Measurements from ENCODE around the gene CLEC16A.
"Not testable (repeated sequence)": the region's sequence is repeated elsewhere in the genome, so short reads cannot be mapped to it uniquely, and the experiment has no call there.

CLEC16A gene

GRCh38 chr16:10941935-10942351, 2.4 kb upstream of the CLEC16A start:
- DNase-seq, result not testable (repeated sequence)

- DNase-seq, result peak; percentile 97
These were observed 1.9 kb upstream of the CLEC16A start, which contains the start of gene DEXI for GRCh38 chr16:10942352-10943063. Gene DEXI, minus strand, starts transcription at chr16:10942468. Its CDS starts 463 bp downstream, at chr16:10942005.

DNA sequence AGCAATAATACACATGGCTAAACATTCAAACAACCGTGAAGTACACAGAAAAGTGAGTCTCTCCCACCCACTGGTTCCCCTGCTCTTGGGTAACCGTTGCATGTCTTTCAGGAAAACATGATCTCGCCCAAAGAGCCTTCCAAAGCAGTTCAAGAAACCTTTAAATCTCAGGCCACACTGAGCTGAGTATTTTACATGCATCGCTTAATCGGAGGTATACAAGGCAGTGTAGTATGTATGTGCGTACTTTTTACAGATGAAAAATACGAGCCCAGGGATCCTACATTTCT, 1.4 kb upstream of the CLEC16A start:
- DNase-seq, result no peak

GRCh38 chr16:10945065-10945787, 862 bp downstream of the CLEC16A start:
- DNase-seq, result no peak

DNA sequence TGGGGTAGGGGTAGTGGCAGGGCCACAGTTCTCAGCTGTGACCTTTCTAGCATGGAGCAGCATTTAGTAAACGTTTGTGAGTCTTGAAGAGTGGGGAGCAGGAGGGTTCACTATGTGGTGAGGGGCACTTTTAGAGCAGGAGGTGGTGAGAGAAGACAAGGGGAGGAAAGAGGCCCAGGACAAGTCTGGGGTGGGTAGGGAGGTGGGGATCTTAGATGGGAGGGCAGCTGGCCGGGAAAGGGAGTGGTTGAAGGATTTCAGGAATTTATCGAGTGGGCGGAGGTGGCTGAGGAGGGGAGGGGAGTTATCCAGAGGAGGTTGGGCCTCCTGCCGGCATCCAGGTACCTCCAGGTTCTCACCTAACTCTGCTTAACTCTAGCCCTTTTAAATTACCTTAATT, 1.9 kb downstream of the CLEC16A start:
- DNase-seq, result no peak

DNA sequence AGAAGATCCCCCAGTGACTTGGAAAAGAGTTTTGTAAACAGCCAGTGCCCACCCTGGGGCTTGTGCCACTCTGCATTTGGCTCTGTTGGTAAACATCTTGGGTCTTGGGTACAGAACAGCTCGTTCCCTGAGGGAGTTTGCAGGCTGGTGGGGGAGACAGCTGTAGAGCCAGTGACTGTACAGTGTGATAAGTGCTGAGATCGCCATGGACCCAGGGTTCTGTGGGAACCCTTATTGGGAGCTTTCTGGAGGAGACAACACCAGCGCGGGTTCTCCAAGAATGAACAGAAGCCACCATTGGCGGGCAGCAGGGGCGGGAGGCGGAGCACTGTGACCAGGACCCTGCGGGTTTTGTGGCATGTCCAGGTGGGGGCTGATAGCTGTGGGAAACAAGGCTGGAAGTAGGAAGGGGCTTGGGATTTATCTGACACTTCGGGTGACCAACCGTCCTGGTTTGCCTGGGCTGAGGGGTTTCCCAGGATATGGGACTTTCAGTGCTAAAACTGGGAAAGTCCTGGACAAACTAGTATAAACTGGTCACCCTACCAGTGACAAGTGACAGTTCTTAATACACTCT, 2.9 kb downstream of the CLEC16A start:
- no peak for DNase-seq

- peak; percentile 87 for DNase-seq
These were observed 5.1 kb downstream of the CLEC16A start for GRCh38 chr16:10949424-10949970.

DNA sequence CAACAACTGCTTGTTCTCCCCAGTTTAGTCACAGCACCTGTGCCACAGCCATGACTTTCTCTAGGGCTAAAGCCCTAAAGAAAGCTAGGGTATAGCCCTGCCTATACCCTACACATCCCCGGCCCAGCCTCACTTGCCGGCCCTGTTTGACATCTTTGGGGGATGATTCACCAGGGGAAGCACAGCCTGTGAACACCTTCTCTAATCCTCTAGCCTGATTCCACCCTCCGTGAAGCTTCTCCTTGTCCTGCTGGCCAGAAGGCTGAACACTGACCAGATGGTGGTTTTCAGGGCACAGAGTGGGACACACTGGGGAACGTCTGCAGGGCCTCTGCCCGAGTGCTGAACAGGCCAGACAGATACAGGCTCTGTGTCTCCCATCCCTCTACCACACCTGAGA, 6.0 kb downstream of the CLEC16A start:
- no peak for DNase-seq

GRCh38 chr16:10951026-10951425, 6.7 kb downstream of the CLEC16A start:
- DNase-seq, result no peak

DNA sequence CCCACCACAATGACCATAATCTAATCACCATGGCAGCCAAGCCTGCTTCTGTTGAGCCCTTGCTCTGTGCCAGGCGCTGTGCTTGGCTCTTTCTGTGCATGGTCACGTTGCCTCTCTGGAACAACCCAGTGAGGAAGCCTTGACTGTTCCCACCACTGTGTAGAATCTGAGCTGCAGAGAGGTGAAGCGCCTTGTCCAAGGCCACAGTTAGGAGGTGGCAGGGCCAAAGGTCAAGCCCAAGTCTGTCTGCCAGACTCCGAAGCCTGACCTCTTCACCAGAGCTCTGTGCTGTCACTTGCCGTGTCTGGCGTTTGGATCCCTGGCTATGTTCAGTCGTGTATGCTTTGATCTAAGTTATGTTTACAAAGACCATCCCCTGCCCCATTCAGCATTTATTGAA, 10.5 kb downstream of the CLEC16A start:
- DNase-seq, result no peak

- DNase-seq, result peak; percentile 75
These were observed 13.6 kb downstream of the CLEC16A start for GRCh38 chr16:10957771-10958482.

GRCh38 chr16:10959161-10959560, 14.8 kb downstream of the CLEC16A start:
- no peak for DNase-seq

DNA sequence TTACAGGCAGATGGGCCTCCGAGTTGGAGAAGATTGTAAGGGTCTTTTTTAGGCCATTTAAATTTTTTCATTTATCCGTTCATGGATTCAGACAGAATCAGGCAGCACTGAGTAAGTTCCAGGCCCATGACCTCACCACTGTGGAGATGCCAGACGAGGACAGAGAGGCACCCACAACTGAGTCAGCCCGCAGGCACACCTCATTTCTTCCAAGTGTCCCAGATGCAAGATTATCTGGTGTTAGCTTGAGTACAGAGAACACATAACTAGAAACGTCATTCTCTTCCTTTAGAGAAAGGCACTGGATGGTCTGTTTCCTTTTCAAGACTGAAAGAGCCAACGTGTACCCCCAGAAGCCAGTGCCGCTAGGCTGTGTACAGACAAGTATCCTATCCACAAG, 16.9 kb downstream of the CLEC16A start:
- no peak for DNase-seq

DNA sequence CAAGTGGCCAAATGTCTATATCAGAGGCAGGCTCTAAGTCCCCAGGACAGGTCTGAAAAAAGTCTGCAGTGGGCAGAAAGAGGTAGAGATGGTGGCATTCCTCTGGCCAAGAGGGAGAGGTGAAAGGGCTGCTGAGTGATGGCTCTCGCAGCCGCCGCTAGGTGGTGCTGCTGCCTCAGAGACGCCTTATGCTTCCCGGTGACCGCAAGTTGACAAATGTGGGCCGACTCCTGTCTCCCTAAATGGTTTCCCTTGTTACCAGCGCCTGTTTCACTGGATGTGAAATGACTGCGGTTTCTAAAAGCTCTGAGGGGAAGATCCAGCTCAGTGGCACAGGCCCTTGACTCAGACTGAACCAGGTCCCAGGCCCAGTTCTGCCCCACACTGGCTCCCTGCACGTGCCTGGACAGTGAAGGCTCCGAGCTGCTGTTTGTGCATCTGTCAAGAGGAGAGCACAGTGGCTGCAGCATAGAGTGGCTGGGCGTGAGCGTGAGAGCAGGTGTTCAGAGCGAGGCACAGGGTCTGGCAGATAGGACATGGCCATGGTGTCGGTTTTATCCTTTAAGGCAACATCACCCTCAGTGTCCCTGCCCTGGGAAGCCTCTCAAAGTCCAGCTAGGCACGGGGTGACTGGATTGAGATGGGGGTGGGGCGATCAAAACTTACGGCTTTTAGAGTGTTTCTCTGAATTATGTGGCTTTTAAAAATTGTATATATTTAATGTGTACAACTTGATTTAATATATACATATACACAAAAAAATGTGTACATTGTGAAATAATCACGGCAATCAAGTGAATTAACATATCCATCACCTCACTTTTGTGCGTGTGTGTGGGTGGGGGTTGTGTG, 19.9 kb downstream of the CLEC16A start:
- peak; percentile 91 for DNase-seq

DNA sequence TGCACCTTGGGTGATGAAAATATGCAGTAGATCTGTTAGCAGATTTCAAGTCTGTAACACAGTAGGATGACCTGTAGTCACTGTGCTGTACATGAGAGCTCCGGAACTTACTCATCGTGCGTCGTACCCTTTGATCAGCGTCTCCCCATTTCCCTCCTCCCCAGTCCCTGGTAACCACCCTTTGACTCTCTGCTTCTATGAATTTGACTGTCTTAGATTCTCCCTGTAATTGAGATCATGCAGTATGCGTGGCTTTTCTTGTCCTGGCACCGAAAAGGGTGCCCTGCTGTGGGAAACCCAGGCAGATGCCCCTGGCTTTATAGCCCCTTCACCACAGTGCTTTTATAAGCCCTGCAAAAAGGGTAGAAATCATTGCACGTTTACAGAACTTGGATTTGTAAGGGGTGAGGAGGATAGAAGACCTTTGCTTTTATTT, 20.5 kb downstream of the CLEC16A start:
- no peak for DNase-seq

DNA sequence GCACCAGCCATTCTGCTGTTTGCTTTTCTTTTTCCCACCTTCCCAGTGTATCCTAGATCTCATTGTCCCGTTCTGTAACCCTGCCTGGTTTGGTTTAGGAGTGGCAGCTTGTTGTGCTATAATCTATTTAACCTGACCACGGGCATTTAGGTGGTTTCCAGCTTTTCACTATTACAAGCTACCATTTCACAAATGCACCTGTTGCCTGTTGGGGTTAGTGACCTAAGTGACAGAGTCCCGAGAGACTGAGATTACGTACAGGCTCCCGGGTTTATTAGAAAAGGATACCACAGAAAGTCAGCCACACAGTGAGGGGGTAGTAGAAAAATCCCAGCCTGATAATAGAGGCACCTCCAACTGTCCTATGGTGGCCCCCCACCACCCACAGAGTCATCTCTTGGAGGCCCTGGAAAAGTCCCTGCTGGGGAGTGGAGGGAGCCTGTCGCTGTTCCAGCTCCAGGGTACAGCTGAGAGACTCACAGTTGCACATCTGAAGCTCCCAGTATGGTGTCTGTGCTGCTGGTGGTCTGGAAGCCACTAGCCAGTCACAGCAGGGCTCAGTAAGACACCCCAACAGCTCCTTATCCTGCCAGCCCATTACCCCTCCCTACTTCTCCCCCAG, 21.2 kb downstream of the CLEC16A start:
- peak; percentile 80 for DNase-seq

DNA sequence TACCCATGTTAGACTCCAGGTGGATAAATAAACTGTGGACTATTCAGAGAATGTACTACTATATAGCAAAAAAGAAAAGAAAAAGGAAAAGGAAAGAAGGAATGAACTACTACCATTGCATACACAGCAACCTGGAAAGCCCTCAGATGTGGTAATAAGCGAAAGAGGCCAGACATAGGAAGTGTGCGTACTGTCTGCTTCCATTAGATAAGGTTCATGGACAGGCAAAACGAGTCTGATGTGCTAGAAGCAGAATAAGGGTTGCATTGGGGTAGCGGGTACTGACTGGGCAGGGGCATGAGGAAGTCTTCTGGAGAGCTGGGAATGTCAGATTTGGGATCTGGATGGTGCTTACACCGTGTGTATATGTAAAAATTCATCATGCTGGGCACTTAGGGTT, 21.8 kb downstream of the CLEC16A start:
- DNase-seq, result peak; percentile 93

GRCh38 chr16:10966559-10966958, 22.2 kb downstream of the CLEC16A start:
- peak; percentile 58 for DNase-seq

DNA sequence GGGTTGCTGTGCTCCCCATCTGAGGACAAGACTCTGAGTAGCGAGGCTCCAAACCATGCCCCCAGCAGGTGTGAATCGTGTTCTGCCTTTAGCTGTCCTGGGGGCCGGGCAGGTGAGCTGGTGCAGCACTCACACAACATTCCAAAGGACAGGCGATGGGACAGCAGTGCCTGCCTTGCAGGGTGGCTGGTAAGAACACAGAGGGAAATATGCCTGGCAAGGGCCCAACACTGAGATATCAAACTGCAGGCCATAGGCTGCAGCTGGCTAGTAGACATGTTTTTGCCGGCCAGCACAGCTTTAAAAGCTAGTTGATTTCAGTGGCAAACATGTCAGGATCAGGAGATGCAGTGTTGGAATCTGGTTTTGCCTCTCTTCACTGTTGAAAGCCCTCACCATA, 23.6 kb downstream of the CLEC16A start:
- no peak for DNase-seq

- no peak for DNase-seq
These were observed 24.1 kb downstream of the CLEC16A start for GRCh38 chr16:10968498-10968897.

- DNase-seq, result no peak
These were observed 25.3 kb downstream of the CLEC16A start for GRCh38 chr16:10969615-10970014.

GRCh38 chr16:10970065-10970464, 25.7 kb downstream of the CLEC16A start:
- DNase-seq, result no peak
